ENCODE measurements around the gene SGCA. TPM values are rescaled to one million over a fixed set of nuclear protein-coding genes. Genes with fewer than 3 reads are reported as not detected.

The SGCA gene
- total and polyA plus RNA-seq, 2 of the 8 experiments (the other 6 are each of a cell fraction or from before 2014, with no cell fraction given) = 0.12 TPM; not detected in 1

- TF ChIP-seq, protein P1, sequence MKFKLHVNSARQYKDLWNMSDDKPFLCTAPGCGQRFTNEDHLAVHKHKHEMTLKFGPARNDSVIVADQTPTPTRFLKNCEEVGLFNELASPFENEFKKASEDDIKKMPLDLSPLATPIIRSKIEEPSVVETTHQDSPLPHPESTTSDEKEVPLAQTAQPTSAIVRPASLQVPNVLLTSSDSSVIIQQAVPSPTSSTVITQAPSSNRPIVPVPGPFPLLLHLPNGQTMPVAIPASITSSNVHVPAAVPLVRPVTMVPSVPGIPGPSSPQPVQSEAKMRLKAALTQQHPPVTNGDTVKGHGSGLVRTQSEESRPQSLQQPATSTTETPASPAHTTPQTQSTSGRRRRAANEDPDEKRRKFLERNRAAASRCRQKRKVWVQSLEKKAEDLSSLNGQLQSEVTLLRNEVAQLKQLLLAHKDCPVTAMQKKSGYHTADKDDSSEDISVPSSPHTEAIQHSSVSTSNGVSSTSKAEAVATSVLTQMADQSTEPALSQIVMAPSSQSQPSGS (IDR thresholded peaks at IDR 0.05; ENCODE audit: low read length) = no peak
- TF ChIP-seq NRF1 (IDR thresholded peaks at IDR 0.05; ENCODE audit: low read depth, low read length) = no peak
Observed at GRCh38 chr17:50161911-50162288, 3.9 kb upstream of the SGCA start (continued).
